HG02571 (cell line): Measurements from ENCODE around the gene FNDC11.

Experiments
- ATAC-seq: cut with Tn5 transposase; IDR thresholded peaks from one replicate; pipeline ENCODE4 v1.9.1; 2021; ENCODE audit warnings: mild to moderate bottlenecking, moderate library complexity; ENCODE audit not compliant: unreplicated experiment

FNDC11 gene

GRCh38 chr20:63578224-63579016 is 24.5 kb downstream of the FNDC11 start:
- no peak for ATAC-seq

- ATAC-seq = no peak
These were observed 25.2 kb downstream of the FNDC11 start for GRCh38 chr20:63579017-63579694.

- no peak for ATAC-seq
These were observed 27.0 kb downstream of the FNDC11 start for GRCh38 chr20:63580796-63581461.

GRCh38 chr20:63582382-63583063 is 28.6 kb downstream of the FNDC11 start:
- ATAC-seq = no peak

- no peak for ATAC-seq
These were observed 31.9 kb downstream of the FNDC11 start for GRCh38 chr20:63585616-63586565.

- no peak for ATAC-seq
These were observed 32.8 kb downstream of the FNDC11 start for GRCh38 chr20:63586797-63587196.

- ATAC-seq = no peak
These were observed 33.3 kb downstream of the FNDC11 start for GRCh38 chr20:63587256-63587655.

- ATAC-seq = no peak
These were observed 34.0 kb downstream of the FNDC11 start for GRCh38 chr20:63587776-63588591.

- ATAC-seq = no peak
These were observed 34.7 kb downstream of the FNDC11 start for GRCh38 chr20:63588641-63589041.

- ATAC-seq = no peak
These were observed 35.6 kb downstream of the FNDC11 start for GRCh38 chr20:63589261-63590217.

GRCh38 chr20:63590218-63591146 is 36.5 kb downstream of the FNDC11 start:
- ATAC-seq = no peak

GRCh38 chr20:63591147-63591533 is 37.2 kb downstream of the FNDC11 start:
- ATAC-seq = no peak

GRCh38 chr20:63591786-63592355 is 37.9 kb downstream of the FNDC11 start:
- no peak for ATAC-seq

GRCh38 chr20:63592661-63593060 is 38.7 kb downstream of the FNDC11 start:
- ATAC-seq = no peak

GRCh38 chr20:63594043-63594561 is 40.1 kb downstream of the FNDC11 start:
- no peak for ATAC-seq

GRCh38 chr20:63595416-63596127 is 41.6 kb downstream of the FNDC11 start:
- no peak for ATAC-seq
